Endodermal cell (in vitro differentiated cells): Measurements from ENCODE around the gene MARK1. TPM values are rescaled to one million over a fixed set of nuclear protein-coding genes. Genes with fewer than 3 reads are reported as not detected.
"Not testable (repeated sequence)": the region's sequence is repeated elsewhere in the genome, so short reads cannot be mapped to it uniquely, and the experiment has no call there.

Experiments used
- DNase-seq: peaks from one replicate; pipeline ENCODE4 v3.0.0-alpha.2; 2017
- H3K27ac ChIP-seq: 2 replicates; pipeline ENCODE4 v1.5.1; 2013; ENCODE audit warnings: mild to moderate bottlenecking, low read depth, low read length, moderate library complexity
- H3K27me3 ChIP-seq: 2 replicates; pipeline ENCODE4 v1.6.1; 2013; ENCODE audit warnings: mild to moderate bottlenecking, low read length, moderate library complexity; ENCODE audit not compliant: insufficient read depth, control insufficient read depth, poor library complexity, severe bottlenecking
- H3K36me3 ChIP-seq: 2 replicates; pipeline ENCODE4 v1.7.0; 2013; ENCODE audit warnings: mild to moderate bottlenecking, low read length, moderate library complexity; ENCODE audit not compliant: control insufficient read depth, insufficient read depth
- H3K4me1 ChIP-seq: one replicate; pipeline ENCODE4 v1.7.0; 2013; ENCODE audit warnings: low read length; ENCODE audit not compliant: control insufficient read depth, insufficient read depth
- H3K4me3 ChIP-seq: 2 replicates; pipeline ENCODE4 v1.5.1; 2013; ENCODE audit warnings: mild to moderate bottlenecking, low read length, moderate library complexity
- H3K9ac ChIP-seq: 2 replicates; pipeline ENCODE4 v1.6.1; 2013; ENCODE audit warnings: mild to moderate bottlenecking, low read length, moderate library complexity; ENCODE audit not compliant: poor library complexity, severe bottlenecking; ENCODE audit errors: extremely low read depth
- H3K9me3 ChIP-seq: 2 replicates; pipeline ENCODE4 v1.6.1; 2013; ENCODE audit warnings: mild to moderate bottlenecking, low read length, moderate library complexity; ENCODE audit not compliant: control insufficient read depth
- H3K27ac Mint-ChIP-seq: 2 replicates; pipeline ENCODE4 v1.8.0; 2020; ENCODE audit warnings: mixed read lengths
- H3K27me3 Mint-ChIP-seq: 2 replicates; pipeline ENCODE4 v1.8.0; 2021; ENCODE audit warnings: mild to moderate bottlenecking, mixed read lengths; ENCODE audit not compliant: insufficient read depth
- H3K36me3 Mint-ChIP-seq: 2 replicates; pipeline ENCODE4 v1.8.0; 2020; ENCODE audit warnings: low read depth, mixed read lengths
- H3K4me1 Mint-ChIP-seq: 2 replicates; pipeline ENCODE4 v1.8.0; 2020; ENCODE audit warnings: mixed read lengths
- H3K4me3 Mint-ChIP-seq: 2 replicates; pipeline ENCODE4 v1.8.0; 2020; ENCODE audit warnings: mild to moderate bottlenecking, moderate library complexity, mixed read lengths
- H3K9me3 Mint-ChIP-seq: 2 replicates; pipeline ENCODE4 v1.8.0; 2020; ENCODE audit warnings: mild to moderate bottlenecking, mixed read lengths
- CTCF ChIP-seq: fragments of 200-600 bp; sonication (generic); conservative IDR thresholded peaks from 2 replicates; pipeline ENCODE4 v1.5.0; 2021; ENCODE audit warnings: antibody characterized with exemption, mild to moderate bottlenecking
- WGBS, 2 experiments: methylation state at CpG; one replicate each; pipeline versions ENCODE4 v1.1.5 to v1.1.7; 2013; ENCODE audit warnings: missing lambda C conversion rate in 2 of 2, mixed read lengths in 1 of 2; ENCODE audit not compliant: insufficient coverage in 1 of 2, insufficient read length in 1 of 2; 5-methylcytosine and 5-hydroxymethylcytosine counted together
- total RNA-seq, 2 donors: library from RNA; stranded (reverse); fragmentation: NEBNext Ultra II Directional in 1 of 2; extraction: Animal tissue kit (Norgen Biotek cat#: 25700) in 1 of 2; gene quantifications; 2 replicates in 1 of 2; 3 replicates in 1 of 2; pipeline ENCODE4 v1.2.1, GENCODE V29; 2021

The MARK1 gene
- total RNA-seq, 2 donors from 2014 or later, result 8.8 to 12.6 TPM

GRCh38 chr1:220594356-220594755 lies 66.4 kb downstream of the MARK1 start:
- Mint-ChIP-seq H3K4me3 (no peak overlapping the region), H3K36me3 (peaks cover 13% of the 10 kb centered on the region), H3K4me1 (peaks cover 6% of the 10 kb centered on the region), H3K27ac (no peak overlapping the region), H3K9me3 (no peaks in the 10 kb centered on the region), H3K27me3 (no peaks in the 10 kb centered on the region)
- Histone ChIP-seq H3K4me3 (no peak overlapping the region), H3K4me1 (no peaks in the 10 kb centered on the region), H3K27me3 (no peaks in the 10 kb centered on the region), H3K36me3 (peaks cover 10% of the 10 kb centered on the region), H3K9ac (no peak overlapping the region), H3K27ac (no peak overlapping the region), H3K9me3 (no peaks in the 10 kb centered on the region)
- DNase-seq, result no peak
- WGBS, 2 experiments, result 89 to 93% methylated on average over 3 to 4 of the region's 4 CpGs
- no peak for TF ChIP-seq CTCF

DNA sequence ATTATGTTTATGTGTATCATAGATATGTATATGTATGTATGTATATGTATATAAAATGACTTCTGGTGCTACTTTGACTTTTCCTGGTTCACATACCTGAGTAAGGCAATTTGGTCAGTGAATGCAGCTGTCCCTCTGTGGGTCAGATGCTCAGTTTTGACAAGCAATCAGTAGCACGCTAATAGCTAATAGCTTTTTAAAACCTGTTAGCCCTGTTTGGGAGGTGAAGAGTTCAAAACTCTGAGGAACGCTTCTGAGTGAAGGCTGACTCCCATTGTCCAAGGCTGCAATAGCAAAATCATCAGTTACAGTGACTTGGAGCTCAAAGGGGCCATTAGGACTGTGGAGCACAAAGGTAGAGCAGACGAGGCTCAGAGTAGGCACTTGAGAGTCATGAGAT lies 67.2 kb downstream of the MARK1 start:
- H3K4me1 ChIP-seq, result no peaks in the 10 kb centered on the region
- Mint-ChIP-seq H3K36me3 (peaks cover 13% of the 10 kb centered on the region), H3K27me3 (no peaks in the 10 kb centered on the region), H3K4me1 (no peaks in the 10 kb centered on the region), H3K9me3 (no peaks in the 10 kb centered on the region), H3K27ac (no peak overlapping the region), H3K4me3 (no peak overlapping the region)
- no peak for TF ChIP-seq CTCF
- H3K9me3 ChIP-seq, result no peaks in the 10 kb centered on the region
- H3K4me3 ChIP-seq, result no peak overlapping the region
- DNase-seq, result no peak
- H3K36me3 ChIP-seq, result peaks cover 10% of the 10 kb centered on the region
- no peaks in the 10 kb centered on the region for H3K27me3 ChIP-seq
- H3K9ac ChIP-seq, result no peak overlapping the region
- no peak overlapping the region for H3K27ac ChIP-seq
- WGBS, 2 experiments, result 86 to 95% methylated on average over 3 of the region's 3 CpGs

GRCh38 chr1:220604926-220605325 lies 77.0 kb downstream of the MARK1 start:
- Histone ChIP-seq H3K27me3 (no peaks in the 10 kb centered on the region), H3K9me3 (no peaks in the 10 kb centered on the region), H3K4me1 (no peaks in the 10 kb centered on the region), H3K9ac (no peak overlapping the region), H3K36me3 (peaks cover 3% of the 10 kb centered on the region), H3K27ac (no peak overlapping the region), H3K4me3 (no peak overlapping the region)
- Mint-ChIP-seq H3K4me3 (no peak overlapping the region), H3K36me3 (peaks cover 25% of the 10 kb centered on the region), H3K9me3 (peaks cover 11% of the 10 kb centered on the region), H3K27ac (no peak overlapping the region), H3K4me1 (no peaks in the 10 kb centered on the region), H3K27me3 (no peaks in the 10 kb centered on the region)
- 95 to 100% methylated on average over 1 to 3 of the region's 3 CpGs for WGBS, 2 experiments
- DNase-seq, result no peak
- no peak for TF ChIP-seq CTCF

DNA sequence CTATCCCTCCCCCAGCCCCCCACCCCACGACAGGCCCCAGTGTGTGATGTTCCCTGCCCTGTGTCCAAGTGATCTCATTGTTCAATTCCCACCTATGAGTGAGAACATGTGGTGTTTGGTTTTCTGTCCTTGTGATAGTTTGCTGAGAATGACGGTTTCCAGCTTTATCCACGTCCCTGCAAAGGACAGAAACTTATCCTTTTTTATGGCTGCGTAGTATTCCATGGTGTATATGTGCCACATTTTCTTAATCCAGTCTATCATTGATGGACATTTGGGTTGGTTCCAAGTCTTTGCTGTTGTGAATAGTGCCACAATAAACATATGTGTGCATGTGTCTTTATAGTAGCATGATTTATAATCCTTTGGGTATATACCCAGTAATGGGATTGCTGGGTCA lies 77.7 kb downstream of the MARK1 start:
- 100% methylated on average over 1 of the region's 4 CpGs; no CpG with 5 or more reads in 1 of the 2 experiments for WGBS, 2 experiments

DNA sequence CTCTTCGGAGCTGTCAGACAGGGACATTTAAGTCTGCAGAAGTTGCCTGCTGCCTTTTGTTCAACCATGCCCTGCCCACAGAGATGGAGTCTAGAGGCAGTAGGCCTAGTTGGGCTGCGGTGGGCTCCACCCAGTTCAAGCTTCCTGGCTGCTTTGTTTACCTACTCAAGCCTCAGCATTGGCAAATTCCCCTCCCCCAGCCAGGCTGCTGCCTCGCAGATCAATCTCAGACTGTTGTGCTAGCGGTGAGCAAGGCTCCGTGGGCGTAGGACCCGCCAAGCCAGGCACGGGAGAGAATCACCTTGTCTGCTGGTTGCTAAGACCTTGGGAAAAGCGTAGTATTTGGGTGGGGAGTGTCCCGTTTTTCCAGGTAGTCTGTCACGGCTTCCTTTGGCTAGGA lies 83.2 kb downstream of the MARK1 start:
- H3K9ac ChIP-seq, H3K27ac Mint-ChIP-seq, H3K9me3 ChIP-seq, DNase-seq, H3K27me3 ChIP-seq, H3K4me1 Mint-ChIP-seq, H3K27me3 Mint-ChIP-seq, H3K36me3 ChIP-seq, H3K27ac ChIP-seq, H3K4me3 Mint-ChIP-seq, H3K9me3 Mint-ChIP-seq, H3K4me3 ChIP-seq, H3K4me1 ChIP-seq: not testable (repeated sequence)
- 85% methylated on average over 11 of the region's 11 CpGs; no CpG with 5 or more reads in 1 of the 2 experiments for WGBS, 2 experiments
- peaks cover 26% of the 10 kb centered on the region for H3K36me3 Mint-ChIP-seq

More for the DNA sequence above, 77.7 kb downstream of the MARK1 start:
- H3K4me3 Mint-ChIP-seq, H3K4me1 Mint-ChIP-seq, H3K9me3 ChIP-seq, H3K4me1 ChIP-seq, H3K27me3 Mint-ChIP-seq, H3K27ac ChIP-seq, H3K27ac Mint-ChIP-seq, H3K27me3 ChIP-seq, H3K9ac ChIP-seq, DNase-seq, H3K4me3 ChIP-seq, H3K36me3 ChIP-seq: not testable (repeated sequence)
- peaks cover 13% of the 10 kb centered on the region for H3K9me3 Mint-ChIP-seq
- peaks cover 31% of the 10 kb centered on the region for H3K36me3 Mint-ChIP-seq
